ENCODE results near the gene UTP11.

DNA sequence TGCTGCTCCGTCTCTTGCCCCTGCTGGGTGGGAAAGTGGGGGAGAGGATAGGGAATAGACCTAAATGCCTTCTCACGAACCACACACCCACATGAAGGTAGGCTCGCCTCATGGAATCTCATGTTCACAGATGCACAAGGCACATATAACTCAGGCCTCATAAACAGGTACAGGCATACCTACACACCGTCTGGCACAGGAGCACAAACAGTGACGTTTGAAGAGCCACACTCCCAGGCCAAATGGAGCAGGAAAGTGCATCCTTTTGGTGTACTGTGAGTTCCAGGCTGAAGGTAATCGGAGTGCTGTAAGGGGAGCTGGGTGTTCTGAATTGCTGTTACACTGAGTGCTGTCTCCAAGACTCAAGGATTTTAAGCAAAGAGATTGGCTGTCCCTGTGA, 13.1 kb downstream of the UTP11 start:
- TF ChIP-seq CTCF (IDR thresholded peaks at IDR 0.05; ENCODE audit: low read depth, low read length, missing input control) (no peak), EGR1 (IDR thresholded peaks at IDR 0.05; ENCODE audit: low read depth in 2 of 2) (no peak), RAD21 (IDR thresholded peaks at IDR 0.05) (no peak), TAF1 (conservative IDR thresholded peaks at IDR 0.05) (no peak), YY1 (IDR thresholded peaks at IDR 0.05) (no peak), GABPA (IDR thresholded peaks at IDR 0.05 in 1 of 2, conservative IDR thresholded peaks at IDR 0.05 in 1 of 2) (no peak), NR2F2 (IDR thresholded peaks at IDR 0.05) (no peak), REST (IDR thresholded peaks at IDR 0.05) (no peak), ZBTB33 (IDR thresholded peaks at IDR 0.05) (no peak), SP1 (IDR thresholded peaks at IDR 0.05) (no peak), RXRA (IDR thresholded peaks at IDR 0.05) (no peak), FOXA2 (IDR thresholded peaks at IDR 0.05) (no peak)
- TF ChIP-seq, protein P1, sequence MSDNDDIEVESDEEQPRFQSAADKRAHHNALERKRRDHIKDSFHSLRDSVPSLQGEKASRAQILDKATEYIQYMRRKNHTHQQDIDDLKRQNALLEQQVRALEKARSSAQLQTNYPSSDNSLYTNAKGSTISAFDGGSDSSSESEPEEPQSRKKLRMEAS (IDR thresholded peaks at IDR 0.05), result no peak
- TF ChIP-seq, protein P2, sequence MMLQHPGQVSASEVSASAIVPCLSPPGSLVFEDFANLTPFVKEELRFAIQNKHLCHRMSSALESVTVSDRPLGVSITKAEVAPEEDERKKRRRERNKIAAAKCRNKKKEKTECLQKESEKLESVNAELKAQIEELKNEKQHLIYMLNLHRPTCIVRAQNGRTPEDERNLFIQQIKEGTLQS (IDR thresholded peaks at IDR 0.05), result no peak
